T-cell (primary cell): ENCODE results near the gene BRINP3. TPM values are rescaled to one million over a fixed set of nuclear protein-coding genes. Genes with fewer than 3 reads are reported as not detected.

ENCODE experiments used
- ATAC-seq, 4 experiments: fragments of 200-7000 bp in 3 of 4; fragments of 150-1000 bp in 1 of 4; cut with Tn5 transposase; replicated peaks in 1 of 4; 1 replicate in 3 of 4; 2 replicates in 1 of 4; pipeline ENCODE4 v1.10.0; 2021; ENCODE audit warnings: moderate library complexity in 3 of 4, mild to moderate bottlenecking in 2 of 4, moderate number of reproducible peaks in 1 of 4
- CTCF ChIA-PET, 2 donors: fragments of 300-600 bp; sonication (Branson Sonifier 250); formaldehyde crosslinking; loops; one replicate each; lab custom pipeline; 2022; ENCODE audit warnings: antibody characterized with exemption in 2 of 2; lab: Charles Lee
- POLR2A ChIA-PET, 2 donors: fragments of 300-600 bp; sonication (Branson Sonifier 250); formaldehyde crosslinking; loops; one replicate each; lab custom pipeline; 2022; ENCODE audit warnings: antibody characterized with exemption in 2 of 2; lab: Charles Lee
- DNase-seq, 35 experiments: peaks; one replicate each; pipeline versions ENCODE4 v3.0.0 to v3.0.0-alpha.2; 2013 to 2023
- H3K27ac ChIP-seq: one replicate; pipeline ENCODE4 v1.5.1; 2013; ENCODE audit warnings: low read length
- H3K27me3 ChIP-seq, 2 experiments: replicated peaks in 1 of 2; 1 replicate in 1 of 2; 2 replicates in 1 of 2; pipeline versions ENCODE4 v1.6.1 to v1.7.0; 2013; ENCODE audit warnings: low read length in 1 of 2, mixed read lengths in 1 of 2; ENCODE audit not compliant: control insufficient read depth in 2 of 2, insufficient read depth in 2 of 2; ENCODE audit errors: extremely low read depth in 1 of 2
- H3K36me3 ChIP-seq, 2 donors: 1 replicate in 1 of 2; 2 replicates in 1 of 2; pipeline versions ENCODE4 v1.6.1 to v1.7.0; 2013; ENCODE audit warnings: low read length in 1 of 2; ENCODE audit not compliant: control insufficient read depth in 2 of 2, insufficient read depth in 1 of 2; ENCODE audit errors: extremely low read depth in 1 of 2
- H3K4me1 ChIP-seq, 2 experiments: 1 replicate in 1 of 2; 2 replicates in 1 of 2; pipeline versions ENCODE4 v1.6.1 to v1.7.0; 2013; ENCODE audit warnings: low read length in 2 of 2, mixed read lengths in 1 of 2; ENCODE audit not compliant: insufficient read depth in 2 of 2, control insufficient read depth in 1 of 2; ENCODE audit errors: extremely low read depth in 1 of 2
- H3K4me3 ChIP-seq, 2 donors: 1 replicate in 1 of 2; 2 replicates in 1 of 2; pipeline versions ENCODE4 v1.5.1 to v1.7.0; 2013; ENCODE audit warnings: mild to moderate bottlenecking in 2 of 2, low read length in 1 of 2, moderate library complexity in 1 of 2; ENCODE audit not compliant: control insufficient read depth in 1 of 2; ENCODE audit errors: extremely low read depth in 1 of 2
- H3K9me3 ChIP-seq: 2 replicates; pipeline ENCODE4 v1.7.0; 2013
- H3K27ac Mint-ChIP-seq, 2 donors: one replicate each; pipeline ENCODE4 v1.8.0; 2020 to 2021; ENCODE audit warnings: mild to moderate bottlenecking in 2 of 2, mixed read lengths in 2 of 2
- H3K27me3 Mint-ChIP-seq, 2 donors: one replicate each; pipeline ENCODE4 v1.8.0; 2021 to 2022; ENCODE audit warnings: mixed read lengths in 2 of 2
- H3K36me3 Mint-ChIP-seq: one replicate; pipeline ENCODE4 v1.8.0; 2021; ENCODE audit warnings: mixed read lengths
- H3K4me1 Mint-ChIP-seq, 3 donors: one replicate each; pipeline ENCODE4 v1.8.0; 2020 to 2022; ENCODE audit warnings: mixed read lengths in 3 of 3, mild to moderate bottlenecking in 1 of 3
- H3K4me3 Mint-ChIP-seq, 3 donors: one replicate each; pipeline ENCODE4 v1.8.0; 2020 to 2022; ENCODE audit warnings: mild to moderate bottlenecking in 3 of 3, mixed read lengths in 3 of 3, moderate library complexity in 3 of 3
- H3K9me3 Mint-ChIP-seq, 3 donors: one replicate each; pipeline ENCODE4 v1.8.0; 2020 to 2022; ENCODE audit warnings: mixed read lengths in 3 of 3
- WGBS: methylation state at CpG from one replicate; pipeline ENCODE4 v1.1.5; 2013; ENCODE audit warnings: missing lambda C conversion rate; ENCODE audit not compliant: insufficient coverage; 5-methylcytosine and 5-hydroxymethylcytosine counted together
- total RNA-seq, 35 experiments: library from RNA in 6 of 35; stranded (reverse) in 6 of 35; fragments of 120-200 nt in 1 of 35; gene quantifications; one replicate each; pipeline versions ENCODE4 v1.2.1 to v1.2.4 and lab custom pipeline; 2013 to 2026

The BRINP3 gene
- total RNA-seq, 5 donors from 2014 or later (not counting 1 experiment from before 2014, with no cell fraction given): not detected

DNA sequence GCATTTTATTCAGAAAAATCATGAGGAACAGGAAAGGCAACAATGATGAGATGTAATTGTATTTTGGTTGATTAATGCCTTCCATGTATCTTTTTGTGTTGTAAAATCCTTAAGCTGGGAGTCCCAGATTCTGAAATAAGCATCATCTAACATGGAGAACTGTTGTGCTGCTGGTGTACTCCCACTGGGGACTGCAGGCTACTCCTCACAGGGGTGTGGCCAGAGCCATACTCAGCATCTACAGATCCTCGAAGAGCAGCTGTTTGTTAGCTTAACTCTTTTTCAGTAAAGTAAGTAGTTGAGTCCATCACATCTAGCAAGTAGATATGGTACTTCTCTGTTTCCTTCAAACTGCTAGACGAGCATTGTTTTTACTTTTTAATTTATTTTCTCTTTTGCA is 358.0 kb downstream of the BRINP3 start:
- ATAC-seq (no peak), DNase-seq (no peak)
- Histone ChIP-seq H3K4me3 (no peak overlapping the region), H3K36me3 (no peaks in the 10 kb centered on the region), H3K27ac (no peak overlapping the region), H3K9me3 (no peaks in the 10 kb centered on the region), H3K4me1 (no peaks in the 10 kb centered on the region), H3K27me3 (no peaks in the 10 kb centered on the region)
- H3K27ac Mint-ChIP-seq: no peak overlapping the region
- H3K4me3 Mint-ChIP-seq: no peak overlapping the region
- CTCF ChIA-PET: no interaction called here
- no CpG with 5 or more reads among the region's 2 CpGs for WGBS
- POLR2A ChIA-PET: no interaction called here
- peaks cover 2 to 11% (median 4%) of the 10 kb centered on the region in 3 donors for H3K9me3 Mint-ChIP-seq
- H3K36me3 Mint-ChIP-seq: no peaks in the 10 kb centered on the region
- no peaks in the 10 kb centered on the region for H3K27me3 Mint-ChIP-seq
- H3K4me1 Mint-ChIP-seq: no peaks in the 10 kb centered on the region

GRCh38 chr1:190116921-190117320 is 360.7 kb downstream of the BRINP3 start:
- POLR2A ChIA-PET: no interaction called here
- CTCF ChIA-PET: interaction anchor here in 1 of 2 donors (0.6 kb wide), 1 partner anchor 463 kb away, joined by 3 read pairs; no protein-coding TSS in a partner anchor
- Mint-ChIP-seq H3K4me3 (no peak overlapping the region), H3K36me3 (no peaks in the 10 kb centered on the region), H3K27ac (no peak overlapping the region), H3K27me3 (no peaks in the 10 kb centered on the region), H3K4me1 (no peaks in the 10 kb centered on the region), H3K9me3 (peaks cover 4 to 11% (median 4%) of the 10 kb centered on the region in 3 donors)
- no peak for ATAC-seq
- no peak overlapping the region for H3K27ac ChIP-seq
- no peaks in the 10 kb centered on the region for H3K4me1 ChIP-seq
- H3K9me3 ChIP-seq: no peaks in the 10 kb centered on the region
- no peak overlapping the region for H3K4me3 ChIP-seq
- no peak for DNase-seq
- no peaks in the 10 kb centered on the region for H3K36me3 ChIP-seq
- H3K27me3 ChIP-seq: no peaks in the 10 kb centered on the region

DNA sequence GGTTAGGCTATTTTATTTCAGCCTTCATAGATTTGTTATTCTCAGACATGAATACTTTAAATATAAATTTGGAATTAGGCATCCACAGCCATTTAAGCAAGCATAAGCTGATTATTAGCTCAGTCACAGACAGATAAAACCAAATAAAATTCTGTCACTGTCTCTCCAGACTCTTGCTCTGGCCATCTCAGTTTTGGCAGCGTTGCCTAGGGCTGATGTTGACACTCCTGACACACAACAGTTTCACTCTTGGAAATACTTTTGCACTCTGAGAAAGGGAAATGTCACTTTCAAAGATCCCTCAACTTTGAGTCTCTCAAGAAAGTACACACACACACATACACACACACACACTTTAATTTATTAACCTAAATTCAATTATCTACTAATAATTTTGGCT is 372.7 kb downstream of the BRINP3 start:
- CTCF ChIA-PET: no interaction called here

DNA sequence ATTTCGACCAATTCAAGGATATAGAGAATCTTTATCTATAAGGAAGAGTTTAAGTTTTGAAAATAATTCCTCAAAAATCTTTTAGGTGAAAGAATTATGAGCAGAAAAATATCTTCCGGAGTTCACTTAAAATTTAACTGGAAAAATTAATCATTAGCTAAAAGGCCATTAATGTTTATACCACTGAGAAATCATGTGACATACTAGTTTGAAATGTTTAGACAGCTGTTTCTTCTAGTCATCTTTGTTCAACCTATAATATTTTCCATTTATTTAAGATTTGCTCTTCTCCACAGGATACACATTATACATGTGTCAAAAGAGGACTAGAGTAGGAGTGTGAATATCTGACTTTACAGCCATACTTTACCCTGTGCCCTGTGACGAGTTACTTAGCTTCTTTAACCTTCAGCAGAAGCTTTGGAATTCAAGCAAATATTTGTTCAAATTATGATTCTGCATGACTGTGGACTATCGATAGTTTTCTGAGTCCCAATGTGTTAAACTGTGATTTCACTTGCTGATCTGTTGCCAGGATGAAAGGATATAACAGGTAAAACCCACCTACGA is 374.8 kb downstream of the BRINP3 start:
- Histone ChIP-seq H3K9me3 (no peaks in the 10 kb centered on the region), H3K4me3 (no peak overlapping the region), H3K27ac (no peak overlapping the region), H3K4me1 (no peaks in the 10 kb centered on the region), H3K27me3 (no peaks in the 10 kb centered on the region), H3K36me3 (no peaks in the 10 kb centered on the region)
- ATAC-seq (no peak), DNase-seq (no peak)
- POLR2A ChIA-PET: no interaction called here
- H3K4me3 Mint-ChIP-seq: no peak overlapping the region
- CTCF ChIA-PET: no interaction called here
- 100% methylated on average over 1 of the region's 5 CpGs for WGBS
- no peaks in the 10 kb centered on the region for H3K36me3 Mint-ChIP-seq
- H3K9me3 Mint-ChIP-seq: peaks cover 5 to 26% (median 6%) of the 10 kb centered on the region in 3 donors
- H3K4me1 Mint-ChIP-seq: no peaks in the 10 kb centered on the region
- no peak overlapping the region for H3K27ac Mint-ChIP-seq
- H3K27me3 Mint-ChIP-seq: no peaks in the 10 kb centered on the region

More for the DNA sequence above, 372.7 kb downstream of the BRINP3 start:
- Mint-ChIP-seq H3K36me3 (no peaks in the 10 kb centered on the region), H3K27me3 (no peaks in the 10 kb centered on the region), H3K4me1 (no peaks in the 10 kb centered on the region), H3K4me3 (no peak overlapping the region), H3K9me3 (peaks cover 5 to 16% (median 7%) of the 10 kb centered on the region in 3 donors), H3K27ac (no peak overlapping the region)
- ATAC-seq (no peak), DNase-seq (no peak)
- Histone ChIP-seq H3K4me3 (no peak overlapping the region), H3K27me3 (no peaks in the 10 kb centered on the region), H3K9me3 (no peaks in the 10 kb centered on the region), H3K27ac (no peak overlapping the region), H3K4me1 (no peaks in the 10 kb centered on the region), H3K36me3 (no peaks in the 10 kb centered on the region)
- POLR2A ChIA-PET: no interaction called here
- WGBS: 63% methylated on average over 1 of the region's 1 CpG

DNA sequence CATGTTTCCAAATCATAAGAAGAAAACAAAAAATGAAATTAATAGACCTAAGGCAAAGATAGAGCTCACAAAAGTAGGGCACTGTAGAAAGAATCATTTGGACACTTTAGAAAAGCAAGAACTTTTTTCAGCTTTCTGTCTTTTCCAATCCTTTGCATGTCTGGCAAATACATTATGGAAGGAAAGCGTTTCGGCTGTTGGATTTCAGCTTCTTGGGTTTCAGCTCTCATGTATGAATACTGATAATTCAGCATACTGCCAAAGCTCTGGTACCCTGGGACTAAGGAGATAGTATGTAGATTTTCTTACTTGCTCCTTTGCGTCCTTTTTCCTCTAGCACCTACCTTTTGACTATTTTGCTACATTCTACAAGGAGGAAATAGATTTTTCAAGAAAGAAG is 375.9 kb downstream of the BRINP3 start:
- H3K9me3 Mint-ChIP-seq: peaks cover 3 to 20% (median 5%) of the 10 kb centered on the region in 3 donors
- no peaks in the 10 kb centered on the region for H3K36me3 Mint-ChIP-seq
- CTCF ChIA-PET: no interaction called here
- DNase-seq (no peak), ATAC-seq (no peak)
- no peaks in the 10 kb centered on the region for H3K27me3 Mint-ChIP-seq
- H3K27me3 ChIP-seq: no peaks in the 10 kb centered on the region
- no peak overlapping the region for H3K27ac ChIP-seq
- H3K9me3 ChIP-seq: no peaks in the 10 kb centered on the region
- POLR2A ChIA-PET: no interaction called here
- H3K36me3 ChIP-seq: no peaks in the 10 kb centered on the region
- no CpG with 5 or more reads among the region's 3 CpGs for WGBS
- no peak overlapping the region for H3K4me3 Mint-ChIP-seq
- no peak overlapping the region for H3K27ac Mint-ChIP-seq
- no peaks in the 10 kb centered on the region for H3K4me1 Mint-ChIP-seq
- H3K4me3 ChIP-seq: no peak overlapping the region
- H3K4me1 ChIP-seq: no peaks in the 10 kb centered on the region

- no peak for ATAC-seq
- Mint-ChIP-seq H3K27ac (no peak overlapping the region), H3K27me3 (no peaks in the 10 kb centered on the region), H3K4me3 (no peak overlapping the region), H3K36me3 (no peaks in the 10 kb centered on the region), H3K4me1 (no peaks in the 10 kb centered on the region), H3K9me3 (peaks cover 5 to 20% (median 7%) of the 10 kb centered on the region in 3 donors)
- Histone ChIP-seq H3K36me3 (no peaks in the 10 kb centered on the region), H3K9me3 (no peaks in the 10 kb centered on the region), H3K27ac (no peak overlapping the region), H3K4me1 (no peaks in the 10 kb centered on the region), H3K27me3 (no peaks in the 10 kb centered on the region), H3K4me3 (no peak overlapping the region)
- ChIA-PET POLR2A (no interaction called here), CTCF (no interaction called here)
- WGBS: 93% methylated on average over 14 of the region's 22 CpGs
- no peak for DNase-seq
Measured at GRCh38 chr1:190098756-190099155, 378.9 kb downstream of the BRINP3 start.

GRCh38 chr1:190098107-190098506 is 379.6 kb downstream of the BRINP3 start:
- no peaks in the 10 kb centered on the region for H3K36me3 Mint-ChIP-seq
- no peaks in the 10 kb centered on the region for H3K9me3 ChIP-seq
- no peaks in the 10 kb centered on the region for H3K4me1 ChIP-seq
- H3K4me3 ChIP-seq: no peak overlapping the region
- no peak overlapping the region for H3K4me3 Mint-ChIP-seq
- ChIA-PET CTCF (no interaction called here), POLR2A (no interaction called here)
- ATAC-seq (no peak), DNase-seq (no peak)
- peaks cover 5 to 20% (median 7%) of the 10 kb centered on the region in 3 donors for H3K9me3 Mint-ChIP-seq
- 89% methylated on average over 4 of the region's 7 CpGs for WGBS
- no peaks in the 10 kb centered on the region for H3K27me3 Mint-ChIP-seq
- H3K4me1 Mint-ChIP-seq: no peaks in the 10 kb centered on the region
- H3K27ac ChIP-seq: no peak overlapping the region
- H3K27ac Mint-ChIP-seq: no peak overlapping the region
- H3K36me3 ChIP-seq: no peaks in the 10 kb centered on the region
- H3K27me3 ChIP-seq: no peaks in the 10 kb centered on the region
